Measurements from ENCODE around the gene TAS1R3. TPM values are rescaled to one million over a fixed set of nuclear protein-coding genes. Genes with fewer than 3 reads are reported as not detected.

The TAS1R3 gene
- total and polyA plus RNA-seq, 2 of the 4 experiments (the other 2 are of a cell fraction): under 0.01 to 0.05 TPM

GRCh38 chr1:1329304-1330210 lies 1.5 kb upstream of the TAS1R3 start:
- Histone ChIP-seq H4K5ac (ENCODE audit: low read depth, low read length) (no peak overlapping the region), H3K23ac (ENCODE audit: low read depth, low read length) (no peak overlapping the region), H3K4me3 (ENCODE audit: insufficient read depth, low read depth, low read length) (no peak overlapping the region), H2BK120ac (ENCODE audit: low read depth, low read length) (no peak overlapping the region), H3K9me3 (ENCODE audit: control insufficient read depth, insufficient read depth, low read length) (no peaks in the 10 kb centered on the region), H4K8ac (ENCODE audit: low read depth in 2 of 2, low read length in 2 of 2) (no peak overlapping the region), H3K56ac (ENCODE audit: extremely low read depth, insufficient read depth, low read length) (no peak overlapping the region), H3K36me3 (ENCODE audit: control insufficient read depth, insufficient read depth, low read length) (peaks cover 7% of the 10 kb centered on the region), H3K9me1 (ENCODE audit: insufficient read depth, low read length) (peaks cover 9% of the 10 kb centered on the region), H3K4me2 (ENCODE audit: low read depth, low read length) (no peak overlapping the region), H3K14ac (replicated peaks; ENCODE audit: low read depth, low read length) (no peak overlapping the region), H4K20me1 (ENCODE audit: insufficient read depth, low read length) (peaks cover 20% of the 10 kb centered on the region), H2BK5ac (ENCODE audit: low read depth, low read length, poor library complexity, severe bottlenecking) (no peak overlapping the region), H3K27ac (ENCODE audit: insufficient read depth, low read length) (no peak overlapping the region), H2AK5ac (ENCODE audit: low read depth, low read length) (no peak overlapping the region), H4K91ac (ENCODE audit: insufficient read depth, low read depth, low read length) (no peak overlapping the region), H3K4ac (ENCODE audit: low read depth, low read length) (no peak overlapping the region), H2BK15ac (ENCODE audit: low read depth, low read length) (no peak overlapping the region), H3K79me1 (ENCODE audit: low read depth in 1 of 2, low read length in 2 of 2) (peaks cover 7 to 31% of the 10 kb centered on the region in 2 experiments; a peak in 2 of 4 replicates), H2AK9ac (replicated peaks; ENCODE audit: low read depth, low read length, poor library complexity) (no peak overlapping the region), H3K18ac (ENCODE audit: low read depth, low read length) (no peak overlapping the region), H3K4me1 (ENCODE audit: control insufficient read depth, insufficient read depth, low read length) (peaks cover 3% of the 10 kb centered on the region; the same call in 1 of the 2 replicates), H3K27me3 (ENCODE audit: control insufficient read depth, insufficient read depth, low read length) (no peaks in the 10 kb centered on the region), H3K9ac (ENCODE audit: low read depth, low read length) (no peak overlapping the region), H2AFZ (replicated peaks; ENCODE audit: low read length, poor library complexity) (peak overlapping the region; percentile 47), H2BK20ac (ENCODE audit: low read depth, low read length) (no peak overlapping the region)
- intact Hi-C loops (cut with micrococcal nuclease) (no loop called here), dilution Hi-C loops (cut with HindIII; ENCODE audit: low sequenced_read_pairs, unreplicated experiment) (no loop called here), in situ Hi-C loops (cut with MboI; ENCODE audit: low sequenced_read_pairs) (no loop called here)
- CTCF ChIA-PET: no interaction called here
- DNase-seq (no peak), ATAC-seq (ENCODE audit: low read depth) (no peak)
- TF ChIP-seq BHLHE40 (IDR thresholded peaks at IDR 0.05; ENCODE audit: low read depth, low read length): no peak
- TF ChIP-seq MAFK (IDR thresholded peaks at IDR 0.05; ENCODE audit: low read depth, low read length): no peak
- TF ChIP-seq RFX5 (IDR thresholded peaks at IDR 0.05; ENCODE audit: low read depth, low read length): no peak
- TF ChIP-seq USF2 (IDR thresholded peaks at IDR 0.05; ENCODE audit: low read depth, low read length): no peak
- no peak for TF ChIP-seq RCOR1 (IDR thresholded peaks at IDR 0.05; ENCODE audit: insufficient replicate concordance, low read length)
- TF ChIP-seq NFE2L2 (IDR thresholded peaks at IDR 0.05; ENCODE audit: low read depth, low read length): no peak
- TF ChIP-seq MAZ (IDR thresholded peaks at IDR 0.05; ENCODE audit: borderline replicate concordance, low read depth, low read length): no peak
- TF ChIP-seq ELK1 (IDR thresholded peaks at IDR 0.05; ENCODE audit: borderline replicate concordance, low read depth, low read length): no peak
- no peak for TF ChIP-seq CEBPB (IDR thresholded peaks at IDR 0.05; ENCODE audit: low read depth, low read length)
- TF ChIP-seq POLR2A (IDR thresholded peaks at IDR 0.05; ENCODE audit: low read depth, low read length): no peak
- POLR2A ChIA-PET (ENCODE audit: unreplicated experiment): no interaction called here
- 94% methylated on average over 47 of the region's 58 CpGs; no CpG with 5 or more reads in 1 of the 2 experiments for WGBS, 2 experiments (ENCODE audit: extremely low coverage in 2 of 2, insufficient read length in 1 of 2)
- BruUV-seq (replicated peaks): no TSS peak
